NCI-H146 treated with DMSO at 0.1 percent for 48 hours (cell line): ENCODE measurements around the gene LCE6A.

Source experiments
- DNase-seq: peaks from one replicate; lab custom pipeline; 2025; ENCODE audit not compliant: unreplicated experiment; lab: John Stamatoyannopoulos, UW

The LCE6A gene

DNA sequence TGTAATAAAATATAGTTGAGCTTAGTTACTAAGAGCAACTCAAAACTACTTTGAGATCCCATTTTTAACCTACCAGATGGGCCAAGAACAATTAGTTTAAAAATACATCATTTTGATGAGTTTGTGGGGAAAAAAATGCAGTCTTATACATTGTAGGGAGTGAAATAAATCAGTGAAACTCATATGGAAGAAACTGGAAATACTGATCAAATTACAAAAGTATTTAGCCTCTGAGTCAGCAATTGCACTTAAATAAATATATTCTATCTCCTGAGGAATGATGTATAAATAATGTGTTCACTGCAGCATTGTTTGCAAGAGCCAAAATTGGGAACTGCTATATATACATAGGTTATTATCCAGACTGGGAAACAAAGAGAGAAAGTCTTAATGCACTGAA lies 30.8 kb downstream of the LCE6A start:
- no peak for DNase-seq

- DNase-seq: no peak
Measured at GRCh38 chr1:152876827-152877226, 34.2 kb downstream of the LCE6A start.

GRCh38 chr1:152878042-152878441 lies 35.4 kb downstream of the LCE6A start, which contains the start of gene SMCP:
SMCP (plus strand) TSS chr1:152878322; CDS start chr1:152884423, 6,101 bp downstream.
- DNase-seq: no peak

DNA sequence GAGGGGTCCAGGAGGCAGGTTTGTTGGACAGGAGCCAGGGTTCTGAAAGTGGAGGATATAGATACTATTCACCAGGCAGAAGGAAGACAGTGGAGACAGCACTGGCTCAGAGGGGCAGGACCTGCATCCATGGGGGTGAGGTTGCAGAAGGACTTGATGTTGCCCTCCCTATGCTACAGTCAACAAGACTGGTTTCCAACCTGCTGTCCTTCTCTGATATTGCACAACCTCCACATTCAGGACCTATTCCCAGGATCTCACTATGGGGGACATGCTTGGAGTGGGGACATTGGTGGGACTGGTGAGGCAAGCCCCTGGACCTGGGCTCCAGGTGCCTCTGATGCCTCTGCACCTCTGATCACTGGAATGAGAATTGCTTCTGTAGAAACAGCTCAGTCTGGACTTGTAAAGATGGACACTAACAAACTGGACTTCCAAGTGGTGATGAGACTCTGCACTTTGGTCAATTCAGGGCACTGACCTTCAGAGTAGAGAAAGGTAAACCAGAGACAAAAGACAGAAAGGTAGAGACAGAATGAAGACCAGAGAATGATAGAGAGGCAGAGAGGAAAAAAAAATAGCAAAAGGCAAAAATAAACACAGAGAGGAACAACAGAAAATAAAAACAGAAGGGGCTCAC lies 37.0 kb downstream of the LCE6A start:
- DNase-seq: no peak

GRCh38 chr1:152880316-152880715 lies 37.7 kb downstream of the LCE6A start:
- DNase-seq: no peak

- DNase-seq: no peak
Measured at GRCh38 chr1:152880907-152881306, 38.3 kb downstream of the LCE6A start.

DNA sequence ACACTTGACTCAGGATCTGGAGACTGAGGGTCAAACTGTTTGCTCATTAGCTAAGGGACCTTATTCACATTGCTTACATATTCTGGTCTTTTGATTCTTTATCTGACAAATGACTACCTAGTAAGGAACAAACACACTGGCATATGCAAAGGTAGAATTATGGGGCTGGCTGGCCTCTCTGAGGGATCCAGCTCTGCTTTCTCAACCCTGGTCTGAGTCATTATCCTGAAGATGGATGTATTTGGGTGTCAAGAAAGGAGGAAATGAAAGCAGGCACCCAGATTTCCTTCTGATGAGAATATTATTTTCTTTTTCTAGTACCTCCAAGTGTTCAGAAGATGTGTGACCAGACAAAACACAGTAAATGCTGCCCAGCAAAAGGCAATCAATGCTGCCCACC lies 41.4 kb downstream of the LCE6A start:
- no peak for DNase-seq

GRCh38 chr1:152884506-152884905 lies 41.9 kb downstream of the LCE6A start:
- no peak for DNase-seq

- no peak for DNase-seq
Measured at GRCh38 chr1:152884966-152885624, 42.4 kb downstream of the LCE6A start.

GRCh38 chr1:152886085-152886484 lies 43.4 kb downstream of the LCE6A start:
- no peak for DNase-seq

DNA sequence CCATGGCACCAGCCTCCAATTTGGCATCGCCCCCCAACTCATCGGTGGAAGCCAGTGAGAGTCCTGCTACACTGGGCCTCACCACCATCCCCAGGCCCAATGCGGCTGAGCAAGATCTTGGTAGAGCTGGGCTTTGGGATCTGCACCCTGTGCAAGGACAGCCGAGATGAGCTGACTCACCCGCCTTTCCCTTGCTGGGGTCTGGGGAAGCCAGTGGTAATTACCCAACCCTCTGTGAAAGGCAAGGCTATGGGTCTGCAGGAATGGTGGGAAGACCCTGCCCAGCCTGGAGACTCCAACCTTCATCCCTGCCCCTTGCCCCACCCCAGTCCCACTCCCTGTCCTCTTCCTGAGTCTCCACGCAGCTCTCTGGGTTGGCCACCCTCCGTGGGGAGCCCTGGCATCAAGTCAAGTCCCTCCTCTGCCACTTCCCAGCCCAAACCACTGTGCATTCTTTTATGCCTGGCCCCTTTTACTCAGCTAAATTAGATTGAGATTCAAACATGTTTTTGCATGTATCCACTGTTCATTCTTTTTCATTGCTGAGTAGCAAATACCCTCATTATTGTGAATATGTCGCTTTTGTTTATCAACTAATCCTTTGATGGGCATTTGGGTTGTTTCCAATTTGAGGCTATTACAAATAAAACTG lies 44.2 kb downstream of the LCE6A start:
- DNase-seq: no peak

GRCh38 chr1:152888126-152888525 lies 45.5 kb downstream of the LCE6A start:
- no peak for DNase-seq
